ENCODE data around the gene FBLN2.

GRCh38 chr3:13529196-13530112, 19.5 kb upstream of the FBLN2 start:
- no peak for TF ChIP-seq EP300 (IDR thresholded peaks at IDR 0.05; ENCODE audit: borderline replicate concordance in 1 of 2, low read depth in 1 of 2, low read length in 1 of 2)
- TF ChIP-seq EZH2phosphoT487 (IDR thresholded peaks at IDR 0.05; ENCODE audit: borderline replicate concordance, low read depth): no peak
- TF ChIP-seq, protein P1, sequence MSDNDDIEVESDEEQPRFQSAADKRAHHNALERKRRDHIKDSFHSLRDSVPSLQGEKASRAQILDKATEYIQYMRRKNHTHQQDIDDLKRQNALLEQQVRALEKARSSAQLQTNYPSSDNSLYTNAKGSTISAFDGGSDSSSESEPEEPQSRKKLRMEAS (IDR thresholded peaks at IDR 0.05; ENCODE audit: low read depth): no peak

Measured in SK-N-SH (cell line).